Measurements from ENCODE around the gene USP7. TPM values are rescaled to one million over a fixed set of nuclear protein-coding genes. Genes with fewer than 3 reads are reported as not detected.
A peak's percentile ranks its signal among the peaks of the same experiment; 100 is the strongest.

The USP7 gene
- total RNA-seq, 1 donor from 2014 or later: 136 TPM

GRCh38 chr16:8859913-8860881 lies 103.5 kb downstream of the USP7 start:
- peaks cover 11% of the 10 kb centered on the region for H3K4me1 Mint-ChIP-seq
- peak overlapping the region; percentile 33 for H3K27ac Mint-ChIP-seq
- H3K36me3 Mint-ChIP-seq: peaks cover 26% of the 10 kb centered on the region
- no peak for TF ChIP-seq CTCF (IDR thresholded peaks at IDR 0.05; ENCODE audit: unreplicated experiment)
- no peaks in the 10 kb centered on the region for H3K27me3 Mint-ChIP-seq (ENCODE audit: low read depth)
- DNase-seq (ENCODE audit: low spot score in 2 of 2, unreplicated experiment in 2 of 2): no peak
- no peak overlapping the region for H3K4me3 Mint-ChIP-seq
- no peaks in the 10 kb centered on the region for H3K9me3 Mint-ChIP-seq

- no peak for DNase-seq (ENCODE audit: low spot score in 2 of 2, unreplicated experiment in 2 of 2)
- Mint-ChIP-seq H3K36me3 (peaks cover 31% of the 10 kb centered on the region), H3K27ac (peak overlapping the region; percentile 33), H3K9me3 (no peaks in the 10 kb centered on the region), H3K4me3 (no peak overlapping the region), H3K27me3 (ENCODE audit: low read depth) (no peaks in the 10 kb centered on the region), H3K4me1 (peaks cover 8% of the 10 kb centered on the region)
- TF ChIP-seq CTCF (IDR thresholded peaks at IDR 0.05; ENCODE audit: unreplicated experiment): no peak
Observed at GRCh38 chr16:8858994-8859912, 104.5 kb downstream of the USP7 start.

- no peaks in the 10 kb centered on the region for H3K9me3 Mint-ChIP-seq
- peaks cover 2% of the 10 kb centered on the region for H3K4me1 Mint-ChIP-seq
- H3K4me3 Mint-ChIP-seq: no peak overlapping the region
- H3K36me3 Mint-ChIP-seq: peaks cover 41% of the 10 kb centered on the region
- no peaks in the 10 kb centered on the region for H3K27me3 Mint-ChIP-seq (ENCODE audit: low read depth)
- TF ChIP-seq CTCF (IDR thresholded peaks at IDR 0.05; ENCODE audit: unreplicated experiment): no peak
- no peak for DNase-seq (ENCODE audit: low spot score in 2 of 2, unreplicated experiment in 2 of 2)
- no peak overlapping the region for H3K27ac Mint-ChIP-seq
Observed at GRCh38 chr16:8855972-8856371, 107.7 kb downstream of the USP7 start.

GRCh38 chr16:8855051-8855786 lies 108.5 kb downstream of the USP7 start:
- H3K4me1 Mint-ChIP-seq: peaks cover 2% of the 10 kb centered on the region

More at GRCh38 chr16:8855051-8855786, 108.5 kb downstream of the USP7 start:
- DNase-seq (ENCODE audit: low spot score in 2 of 2, unreplicated experiment in 2 of 2): no peak
- Mint-ChIP-seq H3K4me3 (no peak overlapping the region), H3K27me3 (ENCODE audit: low read depth) (no peaks in the 10 kb centered on the region), H3K9me3 (no peaks in the 10 kb centered on the region), H3K27ac (no peak overlapping the region), H3K36me3 (peaks cover 42% of the 10 kb centered on the region)
- no peak for TF ChIP-seq CTCF (IDR thresholded peaks at IDR 0.05; ENCODE audit: unreplicated experiment)
